Measurements from ENCODE around the gene GALE. TPM values are rescaled to one million over a fixed set of nuclear protein-coding genes. Genes with fewer than 3 reads are reported as not detected.
A peak's percentile ranks its signal among the peaks of the same experiment; 100 is the strongest.

Gene GALE
- total and polyA plus RNA-seq, 7 donors: 7.8 to 208 (median 11.5) TPM

DNA sequence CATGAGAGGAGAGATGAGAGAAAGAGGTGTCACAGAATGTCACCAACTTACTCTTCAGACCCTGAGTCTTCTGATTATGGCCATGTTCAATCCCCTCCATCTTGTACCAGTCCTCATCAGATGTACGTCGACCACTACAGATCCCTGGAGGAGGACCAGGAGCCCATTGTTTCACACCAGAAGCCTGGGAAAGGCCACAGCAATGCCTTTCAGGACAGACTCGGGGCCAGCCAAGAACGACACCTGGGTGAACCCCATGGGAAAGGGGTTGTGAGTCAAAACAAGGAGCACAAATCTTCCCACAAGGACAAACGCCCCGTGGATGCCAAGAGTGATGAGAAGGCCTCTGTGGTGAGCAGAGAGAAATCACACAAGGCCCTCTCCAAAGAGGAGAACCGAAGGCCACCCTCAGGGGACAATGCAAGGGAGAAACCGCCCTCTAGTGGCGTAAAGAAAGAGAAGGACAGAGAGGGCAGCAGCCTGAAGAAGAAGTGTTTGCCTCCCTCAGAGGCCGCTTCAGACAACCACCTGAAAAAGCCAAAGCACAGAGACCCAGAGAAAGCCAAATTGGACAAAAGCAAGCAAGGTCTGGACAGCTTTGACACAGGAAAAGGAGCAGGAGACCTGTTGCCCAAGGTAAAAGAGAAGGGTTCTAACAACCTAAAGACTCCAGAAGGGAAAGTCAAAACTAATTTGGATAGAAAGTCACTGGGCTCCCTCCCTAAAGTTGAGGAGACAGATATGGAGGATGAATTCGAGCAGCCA is 49.3 kb downstream of the GALE start:
- DNase-seq: no peak
- WGBS, 2 donors: 55 to 72% methylated on average over 11 of the region's 11 CpGs
- Histone ChIP-seq H3K27me3 (no peaks in the 10 kb centered on the region), H3K4me1 (peaks cover 0 to 15% (median 0%) of the 10 kb centered on the region in 4 donors), H3K9me3 (no peaks in the 10 kb centered on the region), H3K27ac (no peak overlapping the region), H3K36me3 (peaks cover 49 to 65% (median 60%) of the 10 kb centered on the region in 4 donors), H3K4me3 (no peak overlapping the region)
- intact Hi-C loops (cut with DNase I): no loop called here
- no peak for TF ChIP-seq POLR2AphosphoS5 (IDR thresholded peaks at IDR 0.05)
- no peak for TF ChIP-seq POLR2A (IDR thresholded peaks at IDR 0.05)
- TF ChIP-seq, protein P1, sequence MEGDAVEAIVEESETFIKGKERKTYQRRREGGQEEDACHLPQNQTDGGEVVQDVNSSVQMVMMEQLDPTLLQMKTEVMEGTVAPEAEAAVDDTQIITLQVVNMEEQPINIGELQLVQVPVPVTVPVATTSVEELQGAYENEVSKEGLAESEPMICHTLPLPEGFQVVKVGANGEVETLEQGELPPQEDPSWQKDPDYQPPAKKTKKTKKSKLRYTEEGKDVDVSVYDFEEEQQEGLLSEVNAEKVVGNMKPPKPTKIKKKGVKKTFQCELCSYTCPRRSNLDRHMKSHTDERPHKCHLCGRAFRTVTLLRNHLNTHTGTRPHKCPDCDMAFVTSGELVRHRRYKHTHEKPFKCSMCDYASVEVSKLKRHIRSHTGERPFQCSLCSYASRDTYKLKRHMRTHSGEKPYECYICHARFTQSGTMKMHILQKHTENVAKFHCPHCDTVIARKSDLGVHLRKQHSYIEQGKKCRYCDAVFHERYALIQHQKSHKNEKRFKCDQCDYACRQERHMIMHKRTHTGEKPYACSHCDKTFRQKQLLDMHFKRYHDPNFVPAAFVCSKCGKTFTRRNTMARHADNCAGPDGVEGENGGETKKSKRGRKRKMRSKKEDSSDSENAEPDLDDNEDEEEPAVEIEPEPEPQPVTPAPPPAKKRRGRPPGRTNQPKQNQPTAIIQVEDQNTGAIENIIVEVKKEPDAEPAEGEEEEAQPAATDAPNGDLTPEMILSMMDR (IDR thresholded peaks at IDR 0.05): peak in 2 of 4 experiments; percentile 16 to 18
- no peak for TF ChIP-seq EP300 (IDR thresholded peaks at IDR 0.05)

GRCh38 chr1:23748016-23748415 is 52.5 kb downstream of the GALE start:
- peaks cover 0 to 32% (median 19%) of the 10 kb centered on the region in 4 donors for H3K4me1 ChIP-seq
- no peaks in the 10 kb centered on the region for H3K27me3 ChIP-seq
- 80 to 84% methylated on average over 3 of the region's 3 CpGs for WGBS, 2 donors
- no peak overlapping the region for H3K27ac ChIP-seq
- intact Hi-C loops (cut with DNase I): no loop called here
- H3K4me3 ChIP-seq: no peak overlapping the region
- TF ChIP-seq EP300 (IDR thresholded peaks at IDR 0.05) (no peak), POLR2A (IDR thresholded peaks at IDR 0.05) (no peak), POLR2AphosphoS5 (IDR thresholded peaks at IDR 0.05) (no peak)
- TF ChIP-seq, protein P1 (IDR thresholded peaks at IDR 0.05): no peak
- H3K9me3 ChIP-seq: no peaks in the 10 kb centered on the region
- peaks cover 24 to 33% (median 28%) of the 10 kb centered on the region in 4 donors for H3K36me3 ChIP-seq
- no peak for DNase-seq

Other genes starting within 250 kb of the GALE start
- gene ID3, start 241.3 kb downstream of the GALE start, total RNA-seq: 100 to 1,000 TPM in 2 of 4 donors, 10 to 100 TPM in 2; 72.1 to 144 (median 92.6) TPM
- 100 to 1,000 TPM; 114 to 232 (median 220) TPM for gene ID3, start 241.3 kb downstream of the GALE start, polyA plus RNA-seq
- gene RPL11, start 108.9 kb downstream of the GALE start, total RNA-seq: 1,000 to 10,000 TPM in 2 of 4 donors, 100 to 1,000 TPM in 2; 735 to 1,309 (median 1,008) TPM
- 1,000 to 10,000 TPM; 2,325 to 3,932 (median 2,641) TPM for gene RPL11, start 108.9 kb downstream of the GALE start, polyA plus RNA-seq
- gene ELOA, start 57.3 kb downstream of the GALE start, total RNA-seq: 10 to 100 TPM; 25.7 to 29.9 (median 26.7) TPM
- gene ELOA, start 57.3 kb downstream of the GALE start, polyA plus RNA-seq: 10 to 100 TPM; 12.3 to 18.3 (median 15.0) TPM
- gene PITHD1, start 22.3 kb downstream of the GALE start, total RNA-seq: 10 to 100 TPM; 47.9 to 78.7 (median 50.9) TPM
- 10 to 100 TPM; 41.2 to 47.2 (median 42.0) TPM for gene PITHD1, start 22.3 kb downstream of the GALE start, polyA plus RNA-seq
- 10 to 100 TPM; 20.2 to 24.4 (median 23.3) TPM for gene LYPLA2, start 9.6 kb downstream of the GALE start, total RNA-seq
- 100 to 1,000 TPM in 2 of 3 donors, 10 to 100 TPM in 1; 99.6 to 121 (median 120) TPM for gene LYPLA2, start 9.6 kb downstream of the GALE start, polyA plus RNA-seq
- 10 to 100 TPM; 24.8 to 47.4 (median 37.9) TPM for gene HMGCL, start 24.7 kb upstream of the GALE start, total RNA-seq
- gene HMGCL, start 24.7 kb upstream of the GALE start, polyA plus RNA-seq: 100 to 1,000 TPM in 2 of 3 donors, 10 to 100 TPM in 1; 56.6 to 156 (median 118) TPM
- gene FUCA1, start 67.5 kb upstream of the GALE start, total RNA-seq: 10 to 100 TPM; 14.1 to 28.9 (median 21.8) TPM
- 100 to 1,000 TPM in 1 of 3 donors, 10 to 100 TPM in 2; 46.2 to 260 (median 83.1) TPM for gene FUCA1, start 67.5 kb upstream of the GALE start, polyA plus RNA-seq
- gene CNR2, start 112.6 kb upstream of the GALE start, total RNA-seq: not detected
- 1 to 10 TPM in 1 of 3 donors, under 1 TPM in 1, not detected in 1; 0.23 to 4.2 TPM for gene CNR2, start 112.6 kb upstream of the GALE start, polyA plus RNA-seq
- gene PNRC2, start 159.1 kb upstream of the GALE start, total RNA-seq: 100 to 1,000 TPM; 111 to 198 (median 154) TPM
- gene PNRC2, start 159.1 kb upstream of the GALE start, polyA plus RNA-seq: 100 to 1,000 TPM; 104 to 223 (median 162) TPM
- 100 to 1,000 TPM in 1 of 4 donors, 10 to 100 TPM in 3; 80.6 to 105 (median 93.9) TPM for gene SRSF10, start 179.6 kb upstream of the GALE start, total RNA-seq
- gene SRSF10, start 179.6 kb upstream of the GALE start, polyA plus RNA-seq: 10 to 100 TPM; 42.6 to 61.5 (median 55.9) TPM